ENCODE results near the gene KLF7.
A peak's percentile ranks its signal among the peaks of the same experiment; 100 is the strongest.

KLF7 gene

GRCh38 chr2:207082619-207083018, 83.1 kb downstream of the KLF7 start:
- no peaks in the 10 kb centered on the region for H3K27me3 Mint-ChIP-seq
- H3K4me1 Mint-ChIP-seq (ENCODE audit: low read depth) = no peaks in the 10 kb centered on the region
- intact Hi-C loops (cut with micrococcal nuclease) = no loop called here
- H3K9me3 Mint-ChIP-seq = no peaks in the 10 kb centered on the region
- no peak overlapping the region for H3K4me3 Mint-ChIP-seq
- peaks cover 80% of the 10 kb centered on the region for H3K36me3 Mint-ChIP-seq (ENCODE audit: low read depth)
- no peak overlapping the region for H3K27ac Mint-ChIP-seq

- Mint-ChIP-seq H3K4me1 (ENCODE audit: low read depth) (peaks cover 26% of the 10 kb centered on the region), H3K27me3 (peaks cover 9% of the 10 kb centered on the region), H3K36me3 (ENCODE audit: low read depth) (peaks cover 50% of the 10 kb centered on the region), H3K4me3 (no peak overlapping the region), H3K27ac (no peak overlapping the region), H3K9me3 (no peaks in the 10 kb centered on the region)
- intact Hi-C loops (cut with micrococcal nuclease) = no loop called here
Measured at GRCh38 chr2:207078186-207078798, 87.5 kb downstream of the KLF7 start.

DNA sequence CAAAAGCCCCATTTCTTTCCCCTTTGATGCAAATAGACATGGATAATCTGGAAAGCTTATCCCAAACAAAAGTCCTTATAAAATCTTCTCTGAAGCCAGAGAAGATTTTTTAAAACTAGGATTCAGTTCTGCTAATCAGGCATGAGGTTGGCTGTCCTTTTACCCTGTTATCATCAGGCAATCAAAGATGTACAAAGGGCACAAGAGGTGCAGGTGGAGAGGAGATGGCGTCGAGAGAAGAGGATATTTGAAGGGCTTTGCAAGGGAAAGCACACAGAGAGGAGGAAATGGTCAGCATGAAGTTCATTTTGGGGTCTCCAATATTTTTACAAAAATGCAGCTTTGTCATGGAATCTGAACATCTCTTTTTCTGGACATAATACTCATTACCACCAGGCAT, 88.5 kb downstream of the KLF7 start:
- Mint-ChIP-seq H3K27ac (no peak overlapping the region), H3K4me3 (no peak overlapping the region), H3K9me3 (no peaks in the 10 kb centered on the region), H3K36me3 (ENCODE audit: low read depth) (peaks cover 43% of the 10 kb centered on the region), H3K4me1 (ENCODE audit: low read depth) (peaks cover 36% of the 10 kb centered on the region), H3K27me3 (peaks cover 9% of the 10 kb centered on the region)
- intact Hi-C loops (cut with micrococcal nuclease) = no loop called here

DNA sequence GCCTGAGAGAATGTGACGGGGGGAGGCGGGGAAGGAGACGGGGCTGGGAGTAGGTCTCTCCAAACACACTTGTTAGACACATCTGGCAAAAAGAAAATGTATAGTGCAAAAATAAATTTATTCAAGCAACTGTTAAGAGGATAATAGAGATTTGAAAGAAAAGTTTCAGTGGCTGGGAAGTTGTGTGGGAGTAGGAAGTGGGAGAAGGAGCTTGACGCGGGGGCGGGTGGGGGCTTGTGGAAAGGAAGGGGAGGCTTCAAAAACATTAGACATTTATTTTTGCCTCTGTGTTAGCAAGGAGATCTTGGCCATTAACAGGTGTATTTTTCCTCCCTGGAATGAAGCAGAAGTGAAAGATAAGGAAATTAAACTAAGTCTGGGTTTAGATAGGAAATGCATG, 90.3 kb downstream of the KLF7 start:
- Mint-ChIP-seq H3K36me3 (ENCODE audit: low read depth) (peaks cover 25% of the 10 kb centered on the region), H3K27ac (no peak overlapping the region)

DNA sequence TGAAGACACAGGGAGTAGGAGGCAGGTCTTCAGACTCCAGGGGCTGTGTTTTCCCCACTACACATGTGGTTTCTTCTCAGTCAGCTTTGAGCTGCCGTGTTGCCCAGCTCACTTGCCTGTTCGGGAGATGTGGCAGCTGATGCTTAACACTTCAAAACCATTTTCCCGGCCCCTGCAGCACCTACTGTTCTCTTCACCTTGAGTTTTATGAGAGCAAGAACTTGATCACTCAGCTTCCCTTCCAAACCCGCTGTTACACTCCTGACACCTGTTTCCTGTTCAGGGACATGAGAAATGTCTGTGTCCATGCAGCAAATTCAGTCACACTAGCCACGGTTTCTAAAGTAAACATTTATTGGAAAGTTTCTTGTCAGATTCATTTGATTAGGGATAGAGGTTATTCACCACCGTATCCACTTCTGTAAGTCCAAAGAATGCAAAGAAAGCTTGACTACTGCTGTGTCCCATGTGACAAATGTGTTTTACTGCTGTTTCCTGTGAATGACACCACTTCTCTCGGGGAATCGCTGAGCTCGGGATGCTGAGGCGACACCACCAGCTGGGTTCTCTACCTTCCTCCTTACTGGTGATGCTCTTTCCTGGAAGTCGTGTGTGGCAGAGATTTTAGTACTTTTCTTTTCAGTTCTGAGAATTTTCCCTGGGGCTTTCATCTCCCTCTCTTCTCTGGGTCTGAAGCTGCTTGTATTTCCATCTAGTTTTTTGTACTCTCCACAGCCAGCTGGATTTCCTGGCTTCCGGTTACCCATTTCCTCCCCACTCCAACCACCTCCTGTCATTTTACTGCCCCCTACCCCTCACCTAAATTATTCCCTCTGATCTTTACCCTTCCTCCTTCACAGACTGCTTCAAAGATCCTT, 91.7 kb downstream of the KLF7 start:
- Mint-ChIP-seq H3K27ac (peak overlapping the region; percentile 73), H3K36me3 (ENCODE audit: low read depth) (peaks cover 10% of the 10 kb centered on the region), H3K27me3 (peaks cover 9% of the 10 kb centered on the region), H3K4me3 (no peak overlapping the region), H3K9me3 (no peaks in the 10 kb centered on the region), H3K4me1 (ENCODE audit: low read depth) (peaks cover 38% of the 10 kb centered on the region)
- intact Hi-C loops (cut with micrococcal nuclease) = no loop called here

More for the DNA sequence above, 90.3 kb downstream of the KLF7 start:
- no peak overlapping the region for H3K4me3 Mint-ChIP-seq
- peaks cover 9% of the 10 kb centered on the region for H3K27me3 Mint-ChIP-seq
- H3K4me1 Mint-ChIP-seq (ENCODE audit: low read depth) = peaks cover 38% of the 10 kb centered on the region
- H3K9me3 Mint-ChIP-seq = no peaks in the 10 kb centered on the region
- intact Hi-C loops (cut with micrococcal nuclease) = no loop called here

DNA sequence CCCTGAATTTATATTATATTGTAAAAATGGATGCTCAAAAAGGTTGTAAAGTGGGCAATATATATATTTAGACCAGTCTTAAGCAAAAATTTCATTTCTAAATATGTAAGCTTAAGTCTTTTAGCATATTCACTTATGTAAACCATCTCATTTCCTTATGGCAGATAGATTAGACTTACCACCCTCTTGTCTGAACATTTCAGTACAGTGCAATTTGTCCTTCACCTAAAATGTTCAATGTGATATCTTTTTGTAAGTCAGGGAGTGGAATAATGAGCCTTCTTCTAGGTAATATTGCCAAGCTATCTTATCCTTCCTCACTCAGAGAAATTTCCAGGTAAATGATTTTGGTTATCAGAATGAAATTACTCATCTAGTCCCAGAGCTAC, 92.3 kb downstream of the KLF7 start:
- Mint-ChIP-seq H3K9me3 (no peaks in the 10 kb centered on the region), H3K36me3 (ENCODE audit: low read depth) (peaks cover 4% of the 10 kb centered on the region), H3K4me3 (no peak overlapping the region), H3K27ac (peak overlapping the region; percentile 73), H3K4me1 (ENCODE audit: low read depth) (peaks cover 38% of the 10 kb centered on the region), H3K27me3 (peaks cover 9% of the 10 kb centered on the region)
- intact Hi-C loops (cut with micrococcal nuclease) = no loop called here

- no peaks in the 10 kb centered on the region for H3K9me3 Mint-ChIP-seq
- intact Hi-C loops (cut with micrococcal nuclease) = no loop called here
- peaks cover 44% of the 10 kb centered on the region for H3K4me1 Mint-ChIP-seq (ENCODE audit: low read depth)
- peaks cover 9% of the 10 kb centered on the region for H3K27me3 Mint-ChIP-seq
- no peak overlapping the region for H3K4me3 Mint-ChIP-seq
- H3K27ac Mint-ChIP-seq = no peak overlapping the region
- H3K36me3 Mint-ChIP-seq (ENCODE audit: low read depth) = no peaks in the 10 kb centered on the region
Measured at GRCh38 chr2:207072571-207072970, 93.2 kb downstream of the KLF7 start.

DNA sequence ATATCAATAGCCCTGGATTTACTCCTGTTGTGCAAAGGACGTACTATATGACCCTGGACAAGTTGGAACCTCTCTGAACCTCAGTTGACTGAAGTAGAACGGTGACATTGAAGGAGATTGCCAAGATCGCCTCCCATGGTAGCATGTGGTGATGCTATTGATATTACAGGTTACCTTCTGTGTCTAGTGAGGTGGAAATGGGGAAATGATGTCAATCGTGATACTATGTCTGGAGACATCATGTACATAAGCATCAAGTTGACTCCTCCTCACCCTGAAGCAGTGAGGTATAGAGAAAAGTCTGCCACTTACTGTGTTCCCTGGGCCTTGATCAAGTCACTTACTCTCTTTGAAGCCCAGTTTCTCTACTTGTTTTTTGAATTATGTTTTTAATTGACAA, 93.9 kb downstream of the KLF7 start:
- Mint-ChIP-seq H3K27me3 (peaks cover 9% of the 10 kb centered on the region), H3K27ac (no peak overlapping the region), H3K4me1 (ENCODE audit: low read depth) (peaks cover 51% of the 10 kb centered on the region), H3K9me3 (no peaks in the 10 kb centered on the region), H3K4me3 (no peak overlapping the region), H3K36me3 (ENCODE audit: low read depth) (no peaks in the 10 kb centered on the region)
- intact Hi-C loops (cut with micrococcal nuclease) = no loop called here

DNA sequence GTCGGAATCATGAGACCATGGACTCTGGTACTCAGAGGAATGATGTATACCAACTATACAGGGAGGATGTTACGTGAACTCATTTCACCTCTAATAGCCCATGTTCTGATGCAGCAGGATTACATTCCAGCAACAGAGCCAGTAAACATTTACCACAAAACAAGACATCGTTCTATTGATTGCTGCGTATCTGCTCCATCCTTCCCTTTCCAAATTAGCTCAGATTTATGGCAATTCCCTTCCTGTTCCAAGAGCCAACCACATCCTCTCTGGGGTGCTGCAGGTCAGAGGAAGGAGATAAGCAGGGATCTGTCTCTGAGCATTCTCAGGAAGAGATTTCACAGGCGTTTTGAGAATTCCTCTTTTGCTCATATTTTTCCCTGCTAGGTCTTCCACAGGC, 98.3 kb downstream of the KLF7 start:
- Mint-ChIP-seq H3K4me3 (no peak overlapping the region), H3K36me3 (ENCODE audit: low read depth) (no peaks in the 10 kb centered on the region), H3K4me1 (ENCODE audit: low read depth) (peaks cover 26% of the 10 kb centered on the region), H3K27ac (no peak overlapping the region), H3K9me3 (no peaks in the 10 kb centered on the region), H3K27me3 (peaks cover 2% of the 10 kb centered on the region)
- intact Hi-C loops (cut with micrococcal nuclease) = no loop called here

DNA sequence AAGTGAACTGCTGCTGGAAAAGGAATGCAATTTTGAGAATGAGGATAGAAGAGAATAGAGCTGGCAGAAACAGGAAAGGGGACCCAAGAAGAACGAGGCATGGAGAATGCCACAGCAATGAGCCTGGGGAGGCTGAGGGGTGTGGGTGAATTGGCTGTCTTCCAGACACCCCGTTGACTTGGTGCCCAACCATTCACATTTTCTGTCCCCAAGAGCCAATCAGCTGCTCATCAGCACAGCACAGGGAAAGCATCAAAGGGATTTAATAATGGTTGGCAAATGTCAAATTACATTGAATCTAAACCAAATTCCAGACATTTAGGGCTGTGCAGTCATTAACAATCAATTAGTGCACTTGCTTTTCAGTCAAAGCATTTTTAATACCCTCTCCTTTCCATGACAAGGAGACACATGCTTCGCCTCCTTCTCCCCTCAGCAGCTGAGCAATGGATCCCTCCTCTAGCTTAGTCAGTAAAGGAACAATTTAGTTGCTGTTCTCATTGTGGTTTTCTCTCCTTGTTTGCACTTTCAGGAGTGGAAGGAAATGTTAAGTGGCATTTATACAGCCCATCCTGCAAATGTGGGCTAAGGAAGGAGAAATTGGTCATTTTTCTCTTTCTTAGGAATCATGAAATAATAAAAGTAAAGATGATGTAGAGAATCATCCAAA, 98.8 kb downstream of the KLF7 start:
- peaks cover 2% of the 10 kb centered on the region for H3K27me3 Mint-ChIP-seq
- no peak overlapping the region for H3K27ac Mint-ChIP-seq
- H3K4me1 Mint-ChIP-seq (ENCODE audit: low read depth) = peaks cover 22% of the 10 kb centered on the region
- H3K36me3 Mint-ChIP-seq (ENCODE audit: low read depth) = no peaks in the 10 kb centered on the region
- H3K4me3 Mint-ChIP-seq = no peak overlapping the region
- intact Hi-C loops (cut with micrococcal nuclease) = no loop called here
- no peaks in the 10 kb centered on the region for H3K9me3 Mint-ChIP-seq

DNA sequence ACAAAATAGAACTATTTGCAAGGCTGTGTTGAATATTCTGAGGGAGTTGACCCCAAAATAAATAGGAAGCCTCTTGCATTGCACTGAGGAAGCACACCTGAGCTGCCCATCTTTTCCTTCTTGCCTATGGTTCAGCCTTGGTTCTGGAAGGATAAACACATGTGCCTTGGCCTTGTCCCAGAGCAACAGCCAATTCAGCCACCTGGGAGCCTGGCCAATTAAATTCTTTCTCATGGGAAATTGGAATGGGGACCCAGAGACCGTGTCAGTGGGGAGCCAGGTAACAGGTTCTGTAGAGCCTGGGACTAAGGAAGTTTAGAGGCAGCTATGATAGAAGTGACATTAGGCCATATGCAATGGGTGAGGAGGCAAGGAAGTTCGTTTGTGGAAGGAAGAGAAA, 99.6 kb downstream of the KLF7 start:
- H3K27me3 Mint-ChIP-seq = peaks cover 2% of the 10 kb centered on the region
- no peaks in the 10 kb centered on the region for H3K9me3 Mint-ChIP-seq
- no peaks in the 10 kb centered on the region for H3K36me3 Mint-ChIP-seq (ENCODE audit: low read depth)
- H3K27ac Mint-ChIP-seq = no peak overlapping the region
- H3K4me3 Mint-ChIP-seq = no peak overlapping the region
- H3K4me1 Mint-ChIP-seq (ENCODE audit: low read depth) = peaks cover 22% of the 10 kb centered on the region
- intact Hi-C loops (cut with micrococcal nuclease) = no loop called here

DNA sequence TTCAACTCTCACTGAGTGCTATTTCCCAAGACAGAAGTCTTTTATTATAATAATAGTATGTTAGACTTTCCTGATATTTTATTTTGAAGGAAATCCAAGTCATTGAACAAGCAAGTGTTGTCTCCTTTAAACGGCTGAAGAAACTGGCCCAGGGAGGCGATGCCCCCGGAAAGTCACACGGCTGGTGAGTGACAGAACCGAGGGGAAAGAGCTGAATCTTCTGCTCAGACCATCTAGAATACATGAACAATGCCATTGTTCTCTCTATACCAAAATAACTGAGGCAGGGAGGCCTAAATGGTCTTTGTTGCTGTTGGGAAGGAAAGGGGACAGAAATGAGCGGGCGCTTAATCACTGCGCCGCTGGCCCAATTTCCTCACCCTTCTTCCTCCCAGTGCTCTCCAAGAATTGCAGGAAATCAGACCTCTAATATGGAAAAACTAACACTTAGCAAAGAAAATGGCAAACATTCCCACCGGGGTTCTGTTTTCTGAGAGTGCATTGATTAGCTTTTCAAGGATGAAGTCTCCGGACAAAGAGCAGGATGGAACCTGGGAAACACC, 101.5 kb downstream of the KLF7 start:
- no peaks in the 10 kb centered on the region for H3K9me3 Mint-ChIP-seq
- peaks cover 22% of the 10 kb centered on the region for H3K4me1 Mint-ChIP-seq (ENCODE audit: low read depth)
- no peak overlapping the region for H3K27ac Mint-ChIP-seq
- no peak overlapping the region for H3K4me3 Mint-ChIP-seq
- no peaks in the 10 kb centered on the region for H3K36me3 Mint-ChIP-seq (ENCODE audit: low read depth)
- intact Hi-C loops (cut with micrococcal nuclease) = no loop called here
- H3K27me3 Mint-ChIP-seq = peaks cover 2% of the 10 kb centered on the region

DNA sequence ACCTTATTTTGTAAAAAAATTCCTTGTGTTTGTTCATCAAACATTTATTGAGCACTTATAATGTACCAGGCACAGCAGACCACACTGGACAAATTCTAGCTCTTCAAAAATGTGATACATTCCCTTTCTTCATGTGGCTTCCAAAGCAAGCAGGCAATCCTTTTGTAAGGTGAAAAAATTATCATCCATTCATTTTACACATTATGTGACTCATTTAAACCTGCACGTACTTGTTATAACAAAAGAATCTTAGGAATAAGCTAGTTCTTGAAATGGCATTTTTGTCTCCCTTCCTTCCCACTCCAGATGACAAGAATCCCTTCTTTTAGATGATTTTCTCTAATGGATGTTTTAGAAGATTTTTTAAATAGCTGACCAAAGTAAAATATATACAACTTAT, 104.6 kb downstream of the KLF7 start:
- no peaks in the 10 kb centered on the region for H3K9me3 Mint-ChIP-seq
- no peak overlapping the region for H3K4me3 Mint-ChIP-seq
- no peak overlapping the region for H3K27ac Mint-ChIP-seq
- H3K36me3 Mint-ChIP-seq (ENCODE audit: low read depth) = no peaks in the 10 kb centered on the region
- peaks cover 2% of the 10 kb centered on the region for H3K27me3 Mint-ChIP-seq
- peaks cover 2% of the 10 kb centered on the region for H3K4me1 Mint-ChIP-seq (ENCODE audit: low read depth)
- intact Hi-C loops (cut with micrococcal nuclease) = no loop called here

- Mint-ChIP-seq H3K27ac (no peak overlapping the region), H3K9me3 (no peaks in the 10 kb centered on the region), H3K4me1 (ENCODE audit: low read depth) (peaks cover 23% of the 10 kb centered on the region), H3K36me3 (ENCODE audit: low read depth) (no peaks in the 10 kb centered on the region), H3K4me3 (no peak overlapping the region), H3K27me3 (peaks cover 2% of the 10 kb centered on the region)
- intact Hi-C loops (cut with micrococcal nuclease) = no loop called here
Measured at GRCh38 chr2:207055257-207055656, 110.5 kb downstream of the KLF7 start.
